Stimulated activated CD4-positive, alpha-beta T cell treated with anti-CD3 and anti-CD28 coated beads, Interleukin-4, amount 100 ng/mL, for 24 hours (primary cell): ENCODE data around the gene MIPEP.

ENCODE experiments used
- DNase-seq: peaks from one replicate; pipeline ENCODE4 v3.0.0-alpha.2; 2020

The MIPEP gene

DNA sequence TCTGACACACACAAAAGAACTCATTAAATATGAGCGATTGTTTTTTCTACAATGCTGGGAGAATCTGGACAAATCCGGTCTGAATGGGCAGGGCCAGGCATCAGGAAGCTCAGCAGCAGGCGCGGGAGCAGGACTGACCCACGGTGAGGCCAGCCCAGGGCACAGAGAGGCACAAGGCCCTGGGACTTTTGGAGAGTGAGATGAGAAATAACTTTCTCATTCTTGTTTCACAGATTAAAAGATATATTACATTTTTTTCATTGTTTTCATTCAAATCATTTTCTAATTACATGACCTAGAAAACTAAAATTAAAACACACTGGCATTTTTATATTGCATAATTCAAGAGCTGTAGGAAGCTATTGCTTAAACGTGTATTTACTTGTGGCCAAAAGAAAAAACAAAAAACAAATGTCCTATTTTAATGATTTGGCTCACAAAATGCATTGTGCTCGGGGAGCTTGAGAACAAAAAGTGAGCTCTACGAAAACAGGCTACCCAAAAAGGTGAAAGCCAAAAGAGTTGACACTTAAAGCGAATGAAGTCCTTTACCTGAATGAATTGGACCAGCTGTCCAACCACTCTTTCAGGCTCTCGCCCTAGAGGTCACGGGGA, 185.8 kb downstream of the MIPEP start:
- DNase-seq: no peak

DNA sequence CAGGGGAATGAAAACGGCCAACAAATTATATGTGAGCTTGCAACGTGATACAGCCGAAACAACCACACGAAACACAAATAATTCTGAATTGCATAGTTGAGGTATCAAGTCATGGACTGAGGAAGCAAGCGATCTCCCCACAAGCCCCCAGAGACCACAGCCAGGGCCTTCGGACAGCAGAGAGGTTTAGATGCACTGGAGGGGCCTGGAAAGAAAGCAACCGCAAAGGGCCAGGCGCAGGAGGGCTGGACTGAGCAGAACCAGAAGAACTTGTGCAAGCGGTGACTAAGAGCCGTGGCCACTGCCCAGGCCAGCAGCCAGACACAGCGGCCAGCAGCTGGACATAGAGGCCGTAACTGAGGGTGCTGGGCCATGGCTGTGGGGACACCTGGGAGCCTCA, 187.6 kb downstream of the MIPEP start:
- no peak for DNase-seq

DNA sequence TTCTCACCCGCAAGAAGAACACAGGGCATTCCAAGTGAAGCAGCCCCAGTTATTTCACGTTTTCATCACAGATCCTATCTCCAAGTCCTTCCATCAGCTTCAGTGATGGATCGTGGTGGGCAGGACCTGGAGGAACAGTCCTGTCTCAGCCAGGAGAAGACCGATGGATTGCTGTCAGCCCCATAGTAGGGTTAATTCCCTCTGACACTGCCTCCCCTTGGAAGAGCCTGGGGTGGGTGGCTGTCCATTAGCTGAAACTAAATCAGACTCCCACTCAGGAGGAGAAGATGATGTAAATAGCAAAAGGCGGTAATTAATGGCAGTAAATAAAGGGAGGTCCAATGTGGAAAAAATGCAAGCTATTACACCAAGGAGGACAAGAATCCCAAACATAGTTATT, 188.0 kb downstream of the MIPEP start:
- no peak for DNase-seq

DNA sequence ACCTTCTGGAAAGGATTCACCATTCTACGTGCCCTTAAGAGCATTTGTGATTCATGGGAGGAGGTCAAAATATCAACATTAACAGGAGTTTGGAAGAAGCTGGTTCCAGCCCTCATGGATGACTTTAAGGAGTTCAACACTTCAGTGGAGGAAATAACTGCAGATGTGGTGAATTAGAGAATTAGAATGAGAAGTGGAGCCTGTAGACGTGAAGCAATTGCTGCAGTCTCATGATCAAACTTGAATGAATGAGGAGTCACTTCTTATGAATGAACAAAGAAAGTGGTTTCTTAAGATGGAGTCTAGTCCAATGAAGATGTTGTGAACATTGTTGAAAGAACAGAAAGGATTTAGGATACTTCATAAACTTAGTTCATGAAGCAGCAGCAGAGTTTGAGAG, 189.9 kb downstream of the MIPEP start:
- no peak for DNase-seq

DNA sequence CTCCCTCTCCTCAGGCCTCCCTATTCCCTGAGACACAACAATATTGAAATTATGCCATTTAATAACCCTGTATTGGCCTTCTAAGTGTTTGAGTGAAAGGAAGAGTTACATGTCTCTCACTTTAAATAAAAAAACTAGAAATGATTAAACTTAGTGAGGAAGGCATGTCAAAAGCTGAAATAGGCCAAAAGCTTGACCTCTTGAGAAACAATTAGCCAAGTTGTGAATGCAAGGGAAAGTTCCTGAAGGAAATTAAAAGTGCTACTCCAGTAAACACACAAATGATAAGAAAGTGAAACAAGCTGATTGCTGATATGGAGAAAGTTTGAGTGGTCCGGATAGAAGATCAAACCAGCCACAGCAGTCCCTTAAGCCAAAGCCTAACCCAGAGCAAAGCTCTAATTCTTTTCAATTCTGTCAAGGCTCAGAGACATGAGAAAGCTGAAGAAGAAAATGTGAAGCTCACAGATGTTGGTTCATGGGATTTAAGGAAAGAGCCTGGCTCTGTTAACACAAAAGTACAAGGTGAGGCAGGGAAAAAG, 191.4 kb downstream of the MIPEP start:
- no peak for DNase-seq

DNA sequence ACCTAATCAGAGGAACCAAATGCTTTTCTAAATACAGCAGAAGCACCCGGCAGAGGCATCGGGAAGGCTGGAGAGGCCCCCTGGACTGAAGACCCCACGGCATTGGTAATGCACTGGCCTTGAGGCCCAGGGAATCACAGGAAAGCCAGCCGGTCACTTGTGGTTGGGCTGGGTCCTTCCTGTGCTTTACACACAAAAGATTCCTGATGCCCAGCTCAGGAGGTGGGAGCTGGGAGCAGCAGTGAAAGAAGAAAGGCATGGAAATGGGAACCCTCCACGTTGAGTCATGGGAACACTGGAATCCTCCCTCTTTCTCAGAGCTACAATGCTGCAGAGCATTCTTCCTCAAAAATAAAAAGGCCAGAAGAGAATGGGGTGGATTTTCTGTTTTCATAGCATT, 192.6 kb downstream of the MIPEP start:
- DNase-seq: no peak

DNA sequence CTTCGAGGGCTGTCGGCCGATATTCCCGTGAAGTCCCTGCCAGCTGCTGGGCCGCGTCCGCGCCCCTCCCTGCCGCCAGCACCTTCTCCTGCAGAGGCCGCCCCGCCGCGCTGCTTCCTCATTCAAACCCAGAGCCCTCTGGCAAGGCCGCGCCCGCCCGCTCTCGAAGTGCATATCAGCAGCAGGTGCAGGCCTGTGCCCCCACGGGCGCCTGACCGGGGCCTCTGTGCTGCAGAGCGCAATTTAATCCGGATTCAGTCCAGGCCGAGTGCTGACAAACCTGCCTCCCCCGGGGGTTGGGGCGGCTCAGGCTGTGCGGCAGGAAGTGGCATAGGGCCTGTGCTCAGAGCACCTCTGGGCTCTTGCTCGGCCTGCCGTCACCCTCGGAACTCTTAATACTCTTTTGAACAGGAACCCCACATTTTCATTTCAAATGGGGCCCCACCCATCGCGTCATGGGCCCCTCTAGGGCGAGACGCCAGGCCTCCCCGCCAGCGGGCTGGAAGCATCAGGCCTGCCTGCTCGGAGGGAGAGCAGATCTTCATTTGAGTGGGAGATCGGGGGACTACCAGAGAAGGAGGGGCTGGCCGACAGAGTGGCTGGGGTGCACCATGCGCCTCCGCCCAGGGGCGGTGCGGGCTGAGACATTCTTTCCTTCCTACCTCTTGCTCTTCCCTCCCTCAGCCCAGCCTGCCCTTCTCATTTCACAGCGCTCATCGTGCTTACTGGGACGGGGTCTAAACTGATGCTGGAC, 193.3 kb downstream of the MIPEP start:
- DNase-seq: peak; percentile 49

DNA sequence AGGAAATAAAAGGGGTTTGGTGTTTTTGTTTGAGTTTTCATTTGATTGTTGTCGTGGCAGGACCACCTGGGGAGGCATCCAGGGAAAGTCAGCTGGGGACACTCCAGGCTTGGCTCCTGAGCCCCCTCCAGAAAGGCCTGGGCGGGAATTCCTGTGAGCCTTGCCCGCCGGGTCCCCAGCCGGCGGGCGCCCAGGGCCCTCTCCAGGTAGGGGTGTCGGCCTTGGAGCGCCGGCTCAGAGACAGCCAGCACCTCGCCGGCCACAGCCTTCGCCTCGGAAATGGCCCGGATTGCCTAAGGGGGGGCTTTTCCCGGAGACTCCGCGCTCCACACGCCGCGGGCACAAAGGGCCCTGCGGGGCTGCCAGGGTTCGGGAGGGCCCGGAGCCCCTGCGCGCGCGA, 194.0 kb downstream of the MIPEP start:
- no peak for DNase-seq

DNA sequence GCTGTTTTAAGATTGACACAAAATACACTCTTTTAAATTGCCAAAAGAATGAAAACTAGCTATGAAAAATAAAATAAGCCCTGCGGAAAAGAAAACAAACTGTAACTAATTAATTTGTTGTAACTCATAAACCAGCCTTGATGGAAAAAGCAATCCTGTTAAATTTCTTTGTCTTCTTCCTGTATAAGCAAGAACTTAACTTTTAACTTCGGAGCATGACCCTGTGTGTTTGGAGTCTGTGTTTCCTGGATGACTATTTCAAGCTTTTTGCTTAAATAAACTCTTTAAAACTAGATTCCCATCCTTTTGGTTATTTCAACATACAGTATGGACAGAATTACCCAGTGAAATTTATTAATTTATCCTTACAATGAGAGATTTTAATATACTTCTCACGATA, 196.4 kb downstream of the MIPEP start:
- DNase-seq: no peak

DNA sequence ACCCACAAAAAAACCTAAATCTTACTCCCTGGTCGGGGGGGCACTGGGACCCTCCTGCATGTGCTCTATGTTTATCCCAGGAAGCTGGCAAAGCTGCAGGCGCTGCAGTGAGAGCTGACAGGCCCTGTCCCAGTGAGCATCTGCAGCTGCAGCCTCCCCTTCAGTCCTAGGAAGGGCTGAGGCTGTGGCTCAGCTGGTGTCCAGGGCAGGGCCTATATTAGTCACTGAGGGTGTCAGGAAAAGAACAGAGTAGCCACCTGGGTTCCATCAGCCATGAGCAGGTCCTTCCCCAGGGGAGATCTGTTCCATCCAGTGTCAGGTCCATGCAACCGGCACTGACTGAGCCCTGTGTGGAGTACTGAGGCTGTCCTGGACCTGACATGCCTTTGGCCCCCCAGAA, 198.5 kb downstream of the MIPEP start:
- no peak for DNase-seq

DNA sequence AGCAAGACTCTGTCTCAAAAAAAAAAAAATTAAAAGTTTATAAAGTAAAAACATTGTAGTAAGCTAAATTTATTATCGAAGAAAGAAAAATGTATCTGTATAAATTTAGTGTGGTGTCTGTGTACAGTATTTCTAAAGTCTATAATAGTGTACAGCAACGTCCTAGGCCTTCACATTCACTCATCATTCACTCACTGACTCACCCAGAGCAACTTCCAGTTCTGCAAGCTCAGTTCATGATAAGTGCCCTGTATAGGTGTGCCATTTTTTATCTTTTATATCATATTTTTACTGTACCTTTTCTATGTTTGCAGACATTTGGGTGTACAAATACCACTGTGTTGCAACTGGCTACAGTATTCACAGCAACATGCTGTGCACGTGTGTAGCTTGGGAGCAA, 200.9 kb downstream of the MIPEP start:
- no peak for DNase-seq

DNA sequence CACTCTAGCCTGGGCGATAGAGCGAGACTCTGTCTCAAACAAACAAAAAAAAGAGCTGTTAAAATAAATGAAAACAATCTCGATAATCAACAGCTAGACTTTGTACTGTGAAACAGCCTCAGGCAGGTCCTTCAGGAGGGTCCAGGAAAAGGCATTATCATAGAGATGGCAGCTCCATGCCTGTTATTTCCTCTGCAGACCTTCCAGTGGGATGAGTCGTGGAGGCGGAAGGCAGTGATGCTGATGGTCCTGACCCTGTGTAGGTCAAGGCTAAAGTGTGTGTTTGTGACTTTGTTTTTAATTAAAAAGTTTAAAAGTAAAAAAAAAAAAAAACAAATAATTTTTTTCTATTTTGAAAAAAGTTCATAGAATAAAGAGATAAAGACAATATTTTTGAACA, 201.6 kb downstream of the MIPEP start:
- no peak for DNase-seq

DNA sequence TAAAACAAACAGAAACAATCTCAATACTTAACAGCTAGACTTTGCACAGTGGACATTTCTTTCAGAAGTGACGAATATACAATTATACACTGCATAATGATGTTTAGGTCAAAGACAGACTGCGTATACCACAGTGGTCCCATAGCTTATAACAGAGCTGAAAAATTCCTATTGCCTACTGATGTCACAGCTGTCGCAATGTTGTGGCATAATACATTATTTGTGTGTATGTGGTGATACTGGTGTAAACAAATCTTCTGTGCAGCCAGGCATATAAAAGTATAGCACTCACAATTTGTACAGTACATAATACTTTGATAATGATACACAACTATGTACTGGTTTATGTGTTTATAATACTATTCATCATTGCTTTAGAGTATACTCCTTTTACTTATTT, 202.3 kb downstream of the MIPEP start:
- no peak for DNase-seq

DNA sequence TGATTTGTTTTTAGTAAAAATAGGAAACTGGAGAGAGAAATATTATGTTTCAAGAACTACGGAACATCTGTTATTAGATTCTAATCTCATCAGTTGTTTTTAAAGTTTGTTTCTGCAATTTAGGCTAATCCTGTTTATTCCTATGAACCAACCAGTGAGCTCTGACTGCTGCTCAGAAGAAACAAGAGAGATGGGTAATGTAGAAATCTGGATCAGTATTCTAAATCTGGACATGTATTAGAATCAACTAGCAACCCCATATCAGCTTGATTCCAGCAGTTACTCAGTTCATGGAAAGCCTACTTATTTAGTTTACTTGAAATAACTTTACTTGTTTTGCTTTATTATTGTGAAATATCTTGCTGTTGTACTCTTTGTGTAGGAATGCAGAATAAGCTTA, 203.8 kb downstream of the MIPEP start:
- DNase-seq: no peak

DNA sequence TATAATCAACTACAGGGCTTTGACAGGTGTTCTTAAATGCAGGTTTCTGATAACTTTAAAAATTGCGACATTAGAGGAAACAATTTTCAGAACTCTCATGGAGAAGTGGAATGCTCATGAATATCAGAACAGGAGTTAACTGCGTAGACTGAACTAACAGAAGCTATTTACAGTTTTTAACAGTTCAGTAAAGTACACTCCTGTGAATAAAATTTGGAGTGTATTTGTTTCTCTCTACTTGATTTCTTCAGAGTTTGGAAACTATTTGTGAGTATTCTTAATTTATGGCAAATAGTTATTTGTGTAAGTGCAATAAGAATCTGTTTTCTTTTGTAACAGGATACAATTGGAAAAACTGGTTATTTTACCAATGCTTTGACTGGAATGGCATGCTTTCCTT, 204.6 kb downstream of the MIPEP start:
- DNase-seq: no peak

DNA sequence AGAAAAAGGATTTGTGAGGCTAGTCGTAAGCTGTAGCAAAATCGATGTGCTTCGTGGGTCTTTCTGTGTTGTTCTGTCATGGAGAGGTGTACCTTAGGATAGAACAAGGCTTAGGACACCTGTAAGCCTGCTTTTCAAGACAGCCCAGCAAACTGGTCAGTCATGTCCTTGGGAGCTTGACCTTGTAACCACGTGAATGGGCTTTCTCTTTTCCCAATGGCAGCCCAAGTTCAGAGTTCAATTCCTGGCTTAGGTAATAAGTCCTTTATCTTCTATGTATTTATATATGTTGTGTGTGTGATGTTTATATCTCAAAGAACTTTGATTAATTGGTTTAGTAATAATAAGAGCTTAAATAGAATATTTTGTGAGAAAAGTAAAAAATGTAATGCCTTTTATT, 206.1 kb downstream of the MIPEP start:
- DNase-seq: no peak

DNA sequence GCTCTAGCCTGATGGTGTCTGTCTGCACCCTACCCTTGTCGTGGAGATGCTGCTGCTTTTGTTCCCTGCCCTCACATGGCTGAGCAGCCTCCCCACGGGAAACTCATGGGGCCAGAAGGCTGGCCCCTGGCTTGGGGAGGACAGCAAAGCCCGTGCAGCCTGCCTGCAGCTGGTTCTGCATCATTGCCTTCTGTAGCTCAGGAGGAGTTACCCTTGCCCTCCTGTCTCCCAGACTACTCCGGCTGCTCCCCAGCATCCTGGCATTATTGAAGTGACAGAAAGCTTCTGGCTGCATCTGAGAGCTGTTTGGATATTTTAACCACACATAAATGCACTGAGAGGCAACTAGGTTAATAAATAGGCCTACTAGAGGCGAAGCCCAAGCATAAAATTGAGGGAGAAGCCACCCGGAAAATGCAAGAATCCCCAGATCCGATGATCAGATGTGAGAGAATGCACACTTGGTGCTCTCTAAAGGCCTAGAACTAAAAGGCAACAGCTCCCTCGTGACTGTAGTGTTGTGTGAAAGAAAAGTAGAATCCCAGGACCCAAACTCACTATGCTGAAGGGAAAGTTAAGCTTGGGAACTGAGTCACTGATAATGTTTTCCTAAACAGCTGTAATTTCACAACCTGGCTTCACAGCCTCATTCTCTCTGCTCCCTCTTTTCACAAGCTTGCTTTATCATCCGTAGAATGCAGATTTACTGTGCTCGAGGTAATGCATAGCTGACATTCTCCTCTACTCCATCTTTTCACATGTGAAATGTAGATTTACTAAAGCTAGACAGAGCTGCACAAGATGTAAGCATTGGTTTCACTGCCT, 208.1 kb downstream of the MIPEP start:
- no peak for DNase-seq
